Measurements from ENCODE around the gene FBXL22.

GRCh38 chr15:63598473-63599400 lies 1.6 kb downstream of the FBXL22 start:
- TF ChIP-seq CTCF (IDR thresholded peaks at IDR 0.05; ENCODE audit: insufficient read depth, low read length, poor library complexity, severe bottlenecking): no peak
- TF ChIP-seq EZH2phosphoT487 (conservative IDR thresholded peaks at IDR 0.05; ENCODE audit: low read length): no peak

All from SU-DHL-6 (cell line).